Osteocyte (in vitro differentiated cells): ENCODE data around the gene KRT1. TPM values are rescaled to one million over a fixed set of nuclear protein-coding genes. Genes with fewer than 3 reads are reported as not detected.

Source experiments
- DNase-seq: peaks from one replicate; pipeline ENCODE4 v3.0.0; 2021; ENCODE audit warnings: mixed read lengths; ENCODE audit not compliant: unreplicated experiment; ENCODE audit errors: extremely low spot score
- H3K27ac Mint-ChIP-seq: one replicate; pipeline ENCODE4 v1.8.0; 2021; ENCODE audit warnings: mild to moderate bottlenecking, mixed read lengths; ENCODE audit not compliant: unreplicated experiment
- H3K27me3 Mint-ChIP-seq: one replicate; pipeline ENCODE4 v1.8.0; 2021; ENCODE audit warnings: mixed read lengths; ENCODE audit not compliant: unreplicated experiment
- H3K36me3 Mint-ChIP-seq: one replicate; pipeline ENCODE4 v1.8.0; 2021; ENCODE audit warnings: mixed read lengths; ENCODE audit not compliant: unreplicated experiment
- H3K4me1 Mint-ChIP-seq: one replicate; pipeline ENCODE4 v1.8.0; 2021; ENCODE audit warnings: mixed read lengths; ENCODE audit not compliant: unreplicated experiment
- H3K4me3 Mint-ChIP-seq: one replicate; pipeline ENCODE4 v1.8.0; 2021; ENCODE audit warnings: mild to moderate bottlenecking, moderate library complexity, mixed read lengths; ENCODE audit not compliant: unreplicated experiment
- H3K9me3 Mint-ChIP-seq: one replicate; pipeline ENCODE4 v1.8.0; 2021; ENCODE audit warnings: mixed read lengths; ENCODE audit not compliant: unreplicated experiment
- total RNA-seq: library from RNA; stranded (reverse); gene quantifications from 2 replicates; pipeline ENCODE4 v1.2.1, GENCODE V29; 2021
- TF ChIP-seq, protein P1 (sequence below): fragments of 200-600 bp; sonication (generic); IDR thresholded peaks from 2 replicates; pipeline ENCODE4 v1.5.0; 2021; ENCODE audit warnings: antibody characterized with exemption, mild to moderate bottlenecking, moderate library complexity

KRT1 gene
- total RNA-seq, 1 donor from 2014 or later: not detected

DNA sequence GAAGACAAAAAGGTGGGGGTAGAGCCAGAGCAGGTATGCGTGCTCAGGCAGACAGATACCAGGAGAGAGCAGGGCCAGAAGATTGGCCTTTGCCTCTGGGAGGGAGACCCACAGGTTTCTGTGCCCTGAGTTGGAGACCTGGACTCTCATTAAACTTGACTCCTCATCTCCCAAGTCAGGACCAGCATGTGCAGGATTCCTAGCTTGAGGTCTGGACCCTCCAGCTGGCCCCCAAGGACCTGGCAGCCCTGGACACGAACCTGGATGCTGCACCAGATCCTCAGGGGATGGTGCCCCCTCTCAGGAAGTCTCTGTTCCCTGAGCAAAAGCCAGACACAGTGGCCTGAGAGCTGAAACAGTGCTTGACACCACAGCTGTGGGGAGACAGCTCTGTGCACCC lies 51.4 kb downstream of the KRT1 start:
- Mint-ChIP-seq H3K27me3 (peaks cover 71% of the 10 kb centered on the region), H3K36me3 (no peaks in the 10 kb centered on the region), H3K27ac (no peak overlapping the region), H3K4me3 (no peak overlapping the region), H3K4me1 (no peaks in the 10 kb centered on the region), H3K9me3 (no peaks in the 10 kb centered on the region)
- TF ChIP-seq, protein P1, sequence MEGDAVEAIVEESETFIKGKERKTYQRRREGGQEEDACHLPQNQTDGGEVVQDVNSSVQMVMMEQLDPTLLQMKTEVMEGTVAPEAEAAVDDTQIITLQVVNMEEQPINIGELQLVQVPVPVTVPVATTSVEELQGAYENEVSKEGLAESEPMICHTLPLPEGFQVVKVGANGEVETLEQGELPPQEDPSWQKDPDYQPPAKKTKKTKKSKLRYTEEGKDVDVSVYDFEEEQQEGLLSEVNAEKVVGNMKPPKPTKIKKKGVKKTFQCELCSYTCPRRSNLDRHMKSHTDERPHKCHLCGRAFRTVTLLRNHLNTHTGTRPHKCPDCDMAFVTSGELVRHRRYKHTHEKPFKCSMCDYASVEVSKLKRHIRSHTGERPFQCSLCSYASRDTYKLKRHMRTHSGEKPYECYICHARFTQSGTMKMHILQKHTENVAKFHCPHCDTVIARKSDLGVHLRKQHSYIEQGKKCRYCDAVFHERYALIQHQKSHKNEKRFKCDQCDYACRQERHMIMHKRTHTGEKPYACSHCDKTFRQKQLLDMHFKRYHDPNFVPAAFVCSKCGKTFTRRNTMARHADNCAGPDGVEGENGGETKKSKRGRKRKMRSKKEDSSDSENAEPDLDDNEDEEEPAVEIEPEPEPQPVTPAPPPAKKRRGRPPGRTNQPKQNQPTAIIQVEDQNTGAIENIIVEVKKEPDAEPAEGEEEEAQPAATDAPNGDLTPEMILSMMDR: no peak
- peak; percentile 65 for DNase-seq

DNA sequence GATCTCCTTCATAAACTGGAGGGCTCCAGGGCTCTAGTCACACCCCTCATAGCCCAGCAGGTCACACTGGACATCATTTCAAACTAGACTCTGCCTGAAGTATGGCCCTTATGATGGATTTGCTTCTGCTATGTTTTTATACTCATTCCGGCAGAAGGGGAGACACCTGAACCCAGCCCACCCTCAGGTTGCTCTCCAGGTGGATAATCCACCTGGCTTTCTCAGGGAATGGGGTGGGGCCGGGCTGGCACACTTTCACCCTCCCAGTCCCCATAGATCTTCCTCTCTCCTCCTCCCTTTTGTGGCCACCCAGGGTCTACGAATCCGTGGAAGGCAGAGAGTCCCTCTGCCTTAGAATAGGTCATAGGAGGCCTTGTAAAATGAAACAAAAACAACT lies 52.1 kb downstream of the KRT1 start:
- no peaks in the 10 kb centered on the region for H3K4me1 Mint-ChIP-seq
- H3K9me3 Mint-ChIP-seq: no peaks in the 10 kb centered on the region
- DNase-seq: peak; percentile 53
- peaks cover 72% of the 10 kb centered on the region for H3K27me3 Mint-ChIP-seq
- no peaks in the 10 kb centered on the region for H3K36me3 Mint-ChIP-seq
- no peak overlapping the region for H3K27ac Mint-ChIP-seq
- TF ChIP-seq, protein P1: no peak
- no peak overlapping the region for H3K4me3 Mint-ChIP-seq

DNA sequence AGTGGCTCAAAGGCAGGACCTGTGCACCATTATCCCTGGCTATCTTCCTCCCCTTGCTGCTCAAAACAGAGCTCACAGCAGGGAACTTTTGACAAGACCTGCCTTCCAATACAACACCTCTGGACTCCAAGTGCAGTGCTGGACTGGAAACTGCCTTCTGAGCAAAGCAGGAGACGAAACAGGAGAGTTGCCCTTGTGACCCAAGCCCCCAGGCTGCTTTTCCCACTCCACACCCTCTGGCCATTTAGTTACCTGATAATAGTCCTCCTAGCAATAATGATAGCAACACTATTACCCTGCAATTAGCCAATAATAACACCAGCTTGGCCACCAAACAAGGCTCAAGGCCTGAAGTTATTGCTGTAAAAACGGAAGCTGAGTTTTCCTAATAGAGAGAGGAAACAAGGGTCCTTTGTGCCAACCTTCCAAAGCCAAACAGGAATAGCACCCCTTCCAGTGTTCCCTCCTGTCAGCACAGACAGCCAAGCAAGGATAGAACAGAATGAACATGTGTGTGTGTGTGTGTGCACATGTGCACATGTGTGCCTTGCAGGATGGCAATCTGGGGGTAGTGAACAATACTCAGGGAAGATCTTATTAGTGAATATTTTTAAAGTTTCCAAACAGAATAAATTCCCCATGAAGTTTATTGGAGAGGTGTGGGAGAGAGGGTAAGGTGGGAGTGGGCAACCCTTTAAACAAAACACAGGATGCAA lies 52.7 kb downstream of the KRT1 start:
- no peak overlapping the region for H3K27ac Mint-ChIP-seq
- no peaks in the 10 kb centered on the region for H3K4me1 Mint-ChIP-seq
- H3K36me3 Mint-ChIP-seq: no peaks in the 10 kb centered on the region
- no peaks in the 10 kb centered on the region for H3K9me3 Mint-ChIP-seq
- H3K4me3 Mint-ChIP-seq: no peak overlapping the region
- TF ChIP-seq, protein P1: no peak
- H3K27me3 Mint-ChIP-seq: peaks cover 74% of the 10 kb centered on the region
- DNase-seq: peak; percentile 46

Other genes starting within 250 kb of the KRT1 start
- gene KRT75, start 246.0 kb downstream of the KRT1 start, total RNA-seq: not detected in 2 replicates
- gene KRT6B, start 228.3 kb downstream of the KRT1 start, total RNA-seq: not detected in 2 replicates
- gene KRT6C, start 206.6 kb downstream of the KRT1 start, total RNA-seq: not detected in 2 replicates
- gene KRT6A, start 187.2 kb downstream of the KRT1 start, total RNA-seq: not detected in 2 replicates
- not detected in 2 replicates for gene KRT5, start 160.0 kb downstream of the KRT1 start, total RNA-seq
- not detected in 2 replicates for gene KRT71, start 127.3 kb downstream of the KRT1 start, total RNA-seq
- gene KRT74, start 106.6 kb downstream of the KRT1 start, total RNA-seq: not detected in 2 replicates
- not detected in 2 replicates for gene KRT72, start 78.9 kb downstream of the KRT1 start, total RNA-seq
- not detected in 2 replicates for gene KRT73, start 61.8 kb downstream of the KRT1 start, total RNA-seq
- not detected in 2 replicates for gene KRT2, start 28.2 kb downstream of the KRT1 start, total RNA-seq
- gene KRT77, start 23.1 kb upstream of the KRT1 start, total RNA-seq: not detected in 2 replicates
- gene KRT76, start 96.9 kb upstream of the KRT1 start, total RNA-seq: not detected in 2 replicates
- gene KRT3, start 115.7 kb upstream of the KRT1 start, total RNA-seq: not detected in 2 replicates
- not detected in 2 replicates for gene KRT4, start 133.7 kb upstream of the KRT1 start, total RNA-seq
- gene KRT79, start 153.9 kb upstream of the KRT1 start, total RNA-seq: not detected in 2 replicates
- not detected in 2 replicates for gene KRT78, start 168.6 kb upstream of the KRT1 start, total RNA-seq
- gene KRT8, start 224.7 kb upstream of the KRT1 start, total RNA-seq: 18.6 and 19.8 TPM in 2 replicates